ENCODE results near the gene ZNF513. TPM values are rescaled to one million over a fixed set of nuclear protein-coding genes. Genes with fewer than 3 reads are reported as not detected.

Gene ZNF513
- total RNA-seq, 1 donor from 2014 or later: 25.7 TPM

GRCh38 chr2:27375513-27376099 is 4.9 kb downstream of the ZNF513 start:
- Mint-ChIP-seq H3K27ac (no peak overlapping the region), H3K36me3 (peaks cover 20% of the 10 kb centered on the region), H3K4me1 (peaks cover 30% of the 10 kb centered on the region), H3K9me3 (no peaks in the 10 kb centered on the region), H3K27me3 (ENCODE audit: low read depth) (no peaks in the 10 kb centered on the region), H3K4me3 (no peak overlapping the region)
- no peak for TF ChIP-seq CTCF (IDR thresholded peaks at IDR 0.05; ENCODE audit: unreplicated experiment)
- no peak for DNase-seq (ENCODE audit: low spot score in 2 of 2, unreplicated experiment in 2 of 2)

- no peaks in the 10 kb centered on the region for H3K9me3 Mint-ChIP-seq
- no peaks in the 10 kb centered on the region for H3K27me3 Mint-ChIP-seq (ENCODE audit: low read depth)
- H3K36me3 Mint-ChIP-seq: peaks cover 20% of the 10 kb centered on the region
- H3K4me3 Mint-ChIP-seq: no peak overlapping the region
- TF ChIP-seq CTCF (IDR thresholded peaks at IDR 0.05; ENCODE audit: unreplicated experiment): no peak
- DNase-seq (ENCODE audit: low spot score in 2 of 2, unreplicated experiment in 2 of 2): no peak
- peaks cover 27% of the 10 kb centered on the region for H3K4me1 Mint-ChIP-seq
- H3K27ac Mint-ChIP-seq: no peak overlapping the region
These were observed 7.0 kb downstream of the ZNF513 start for GRCh38 chr2:27373567-27373966.

- TF ChIP-seq CTCF (IDR thresholded peaks at IDR 0.05; ENCODE audit: unreplicated experiment): no peak
- Mint-ChIP-seq H3K36me3 (peaks cover 20% of the 10 kb centered on the region), H3K9me3 (no peaks in the 10 kb centered on the region), H3K27me3 (ENCODE audit: low read depth) (no peaks in the 10 kb centered on the region), H3K27ac (peak overlapping the region; percentile 75), H3K4me1 (peaks cover 27% of the 10 kb centered on the region), H3K4me3 (peak overlapping the region; percentile 14)
- DNase-seq (ENCODE audit: low spot score in 2 of 2, unreplicated experiment in 2 of 2): no peak
These were observed 7.6 kb downstream of the ZNF513 start for GRCh38 chr2:27372937-27373336.

GRCh38 chr2:27370816-27371620 is 9.5 kb downstream of the ZNF513 start:
- peaks cover 25% of the 10 kb centered on the region for H3K4me1 Mint-ChIP-seq
- peak overlapping the region; percentile 99 for H3K4me3 Mint-ChIP-seq
- no peak for DNase-seq (ENCODE audit: low spot score in 2 of 2, unreplicated experiment in 2 of 2)
- no peak for TF ChIP-seq CTCF (IDR thresholded peaks at IDR 0.05; ENCODE audit: unreplicated experiment)
- H3K9me3 Mint-ChIP-seq: no peaks in the 10 kb centered on the region
- peak overlapping the region; percentile 99 for H3K27ac Mint-ChIP-seq
- peaks cover 28% of the 10 kb centered on the region for H3K36me3 Mint-ChIP-seq
- H3K27me3 Mint-ChIP-seq (ENCODE audit: low read depth): no peaks in the 10 kb centered on the region

GRCh38 chr2:27370026-27370815 is 10.3 kb downstream of the ZNF513 start, which contains the start of the genes EIF2B4 and SNX17:
TSS of gene EIF2B4 (minus strand) at chr2:27370338. CDS start at chr2:27370314, 24 bp downstream.
TSS of gene SNX17 (plus strand) at chr2:27370616. CDS start at chr2:27370744, 128 bp downstream.
- Mint-ChIP-seq H3K4me3 (peak within 1 kb of the TSS; percentile 99), H3K9me3 (no peaks in the 10 kb centered on the region), H3K27ac (peak within 1 kb of the TSS; percentile 99), H3K36me3 (peaks cover 27% of the 10 kb centered on the region), H3K27me3 (ENCODE audit: low read depth) (no peaks in the 10 kb centered on the region), H3K4me1 (peaks cover 25% of the 10 kb centered on the region)
- peak; percentile 94 to 98 for DNase-seq (ENCODE audit: low spot score in 2 of 2, unreplicated experiment in 2 of 2)
- TF ChIP-seq CTCF (IDR thresholded peaks at IDR 0.05; ENCODE audit: unreplicated experiment): peak; percentile 33
